Activated T-helper 1 cell treated with anti-CD3 and anti-CD28 coated beads, Interleukin-2, amount 50 U/mL, for 16 hours (primary cell): Measurements from ENCODE around the gene FBXO21.
A peak's percentile ranks its signal among the peaks of the same experiment; 100 is the strongest.

Experiments
- DNase-seq, 2 donors: peaks; one replicate each; pipeline ENCODE4 v3.0.0-alpha.2; 2020; ENCODE audit warnings: low read depth in 1 of 2, low spot score in 1 of 2

Gene FBXO21

DNA sequence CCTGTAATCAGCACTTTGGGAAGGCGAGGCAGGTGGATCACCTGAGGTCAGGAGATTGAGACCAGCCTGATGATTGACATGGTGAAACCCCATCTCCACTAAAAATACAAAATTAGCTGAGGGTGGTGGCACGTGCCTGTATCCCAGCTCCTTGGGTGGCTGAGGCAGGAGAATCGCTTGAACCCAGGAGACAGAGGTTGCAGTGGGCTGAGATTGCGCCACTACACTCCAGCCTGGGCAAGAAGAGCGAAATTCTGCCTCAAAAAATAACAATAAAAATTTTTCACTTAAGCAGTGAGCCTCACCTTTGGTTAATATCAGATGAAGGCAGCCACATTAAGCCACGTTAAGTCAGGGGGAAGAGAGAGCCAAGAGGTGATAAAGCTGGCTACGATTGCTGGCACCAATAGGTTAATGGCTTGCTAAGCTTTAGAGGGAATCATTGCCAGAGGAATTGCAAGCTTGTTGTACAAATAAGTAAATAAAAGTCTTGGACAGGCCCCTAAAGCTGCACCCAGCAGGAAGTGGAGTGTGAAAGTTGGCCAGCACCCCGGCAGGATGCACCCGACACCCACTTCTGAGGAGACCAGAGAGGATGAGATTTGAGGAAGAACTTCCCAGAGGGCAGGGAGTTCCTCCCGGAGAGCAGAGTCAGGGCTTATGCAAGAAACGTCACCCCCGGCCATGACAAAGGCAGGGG, 49.7 kb downstream of the FBXO21 start:
- no peak for DNase-seq

DNA sequence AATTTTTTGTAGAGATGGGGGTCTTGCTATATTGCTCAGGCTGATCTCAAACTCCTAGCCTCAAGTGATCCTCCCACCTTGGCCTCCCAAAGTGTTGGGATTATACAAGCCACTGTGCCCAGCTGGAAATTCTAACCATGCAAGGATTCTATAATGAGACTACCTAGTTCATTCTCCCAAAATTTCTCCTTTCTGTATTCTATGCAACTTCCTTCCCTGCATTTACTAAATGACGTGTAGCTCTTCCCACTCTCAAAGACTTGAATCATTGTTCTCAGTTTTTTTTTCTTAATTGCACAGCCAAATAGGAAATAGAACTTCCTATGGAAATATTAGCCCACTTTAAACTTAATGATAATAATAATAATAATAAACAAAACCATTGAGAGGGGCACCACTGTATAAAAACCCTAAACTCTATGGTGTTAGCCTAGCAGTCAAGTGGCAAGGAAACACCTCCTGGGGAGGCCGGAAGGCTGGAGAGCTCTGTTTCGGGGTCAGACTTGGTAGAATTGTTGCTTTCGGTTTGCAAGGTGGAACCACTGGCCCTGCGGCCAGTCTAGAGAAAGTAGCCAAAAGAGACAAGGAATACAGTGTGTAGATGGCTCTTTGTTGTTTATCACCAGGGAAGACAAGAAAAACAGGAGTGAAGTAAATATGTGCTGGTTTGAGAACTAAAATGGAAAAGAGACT, 51.1 kb downstream of the FBXO21 start:
- DNase-seq: no peak

DNA sequence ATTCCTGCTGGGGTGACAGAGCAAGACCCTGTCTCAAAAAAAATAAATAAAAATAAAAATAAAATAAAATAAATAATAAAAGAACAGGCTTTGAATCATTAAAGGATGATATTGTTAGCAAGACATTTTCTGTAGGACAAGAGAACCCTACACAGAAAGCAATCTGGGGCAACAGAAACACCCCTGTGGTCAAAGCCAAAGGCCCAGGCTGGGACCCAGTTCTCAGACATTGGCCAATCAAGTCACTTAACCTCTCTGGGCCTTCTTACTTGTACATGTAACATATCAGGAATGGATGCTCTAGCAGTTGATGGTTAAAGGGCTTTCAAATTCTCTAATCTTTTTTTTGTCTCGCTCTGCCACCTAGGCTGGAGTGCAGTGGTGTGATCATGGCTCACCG, 55.5 kb downstream of the FBXO21 start:
- no peak for DNase-seq

DNA sequence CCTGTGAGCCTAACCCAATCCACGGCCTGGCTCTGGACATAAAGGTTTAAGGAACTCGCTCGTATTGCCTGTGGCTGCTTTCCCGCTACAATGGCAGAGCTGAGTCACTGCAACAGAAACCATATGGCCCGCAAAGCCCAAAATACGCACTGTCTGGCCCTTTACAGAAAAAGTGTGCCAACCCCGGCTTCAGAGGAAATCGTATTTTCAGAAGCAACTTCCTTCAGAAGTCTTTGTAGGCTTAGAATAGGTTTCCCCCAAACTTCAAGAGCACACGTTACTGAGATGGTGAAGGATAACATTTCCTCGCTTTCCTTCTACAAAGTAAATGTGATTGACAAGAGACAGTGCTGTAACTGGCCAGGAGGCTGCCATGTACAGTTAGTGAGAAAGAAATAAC, 56.2 kb downstream of the FBXO21 start:
- peak in 1 of 2 donors; percentile 13 for DNase-seq

DNA sequence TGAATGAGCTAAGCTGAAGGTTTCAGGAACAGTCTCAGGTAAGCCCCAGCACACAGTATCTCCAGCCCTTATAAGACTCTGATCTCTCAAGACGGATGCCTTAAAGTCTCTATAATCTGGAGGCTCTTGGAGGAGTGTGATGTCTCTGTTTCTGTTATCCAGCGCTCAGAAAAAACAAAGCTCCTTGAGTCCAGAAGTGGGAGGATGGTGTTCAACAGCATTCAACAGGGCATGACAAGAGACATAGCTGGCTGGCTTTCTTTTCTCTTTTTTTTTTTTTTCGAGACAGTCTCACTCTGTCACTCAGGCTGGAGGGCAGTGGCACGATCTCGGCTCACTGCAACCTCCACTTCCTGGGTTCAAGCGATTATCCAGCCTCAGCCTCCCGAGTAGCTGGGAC, 59.5 kb downstream of the FBXO21 start:
- DNase-seq: no peak

DNA sequence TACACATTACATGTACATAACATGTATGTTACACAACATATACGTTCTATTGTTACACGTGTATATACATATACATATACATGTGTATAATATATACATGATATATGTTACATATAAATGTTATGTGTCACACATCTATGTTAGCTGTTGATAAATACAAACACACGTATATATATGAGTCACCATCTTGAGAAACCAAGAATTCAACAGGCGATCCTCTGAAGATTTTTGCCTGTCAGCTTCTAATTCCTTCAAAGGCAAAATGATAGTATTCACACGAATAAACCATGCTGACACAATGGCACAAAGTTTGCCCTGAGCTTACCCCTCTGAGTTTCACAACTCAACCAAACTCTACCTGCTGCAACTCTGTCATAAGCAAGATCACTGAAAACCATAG, 60.9 kb downstream of the FBXO21 start:
- DNase-seq: no peak

DNA sequence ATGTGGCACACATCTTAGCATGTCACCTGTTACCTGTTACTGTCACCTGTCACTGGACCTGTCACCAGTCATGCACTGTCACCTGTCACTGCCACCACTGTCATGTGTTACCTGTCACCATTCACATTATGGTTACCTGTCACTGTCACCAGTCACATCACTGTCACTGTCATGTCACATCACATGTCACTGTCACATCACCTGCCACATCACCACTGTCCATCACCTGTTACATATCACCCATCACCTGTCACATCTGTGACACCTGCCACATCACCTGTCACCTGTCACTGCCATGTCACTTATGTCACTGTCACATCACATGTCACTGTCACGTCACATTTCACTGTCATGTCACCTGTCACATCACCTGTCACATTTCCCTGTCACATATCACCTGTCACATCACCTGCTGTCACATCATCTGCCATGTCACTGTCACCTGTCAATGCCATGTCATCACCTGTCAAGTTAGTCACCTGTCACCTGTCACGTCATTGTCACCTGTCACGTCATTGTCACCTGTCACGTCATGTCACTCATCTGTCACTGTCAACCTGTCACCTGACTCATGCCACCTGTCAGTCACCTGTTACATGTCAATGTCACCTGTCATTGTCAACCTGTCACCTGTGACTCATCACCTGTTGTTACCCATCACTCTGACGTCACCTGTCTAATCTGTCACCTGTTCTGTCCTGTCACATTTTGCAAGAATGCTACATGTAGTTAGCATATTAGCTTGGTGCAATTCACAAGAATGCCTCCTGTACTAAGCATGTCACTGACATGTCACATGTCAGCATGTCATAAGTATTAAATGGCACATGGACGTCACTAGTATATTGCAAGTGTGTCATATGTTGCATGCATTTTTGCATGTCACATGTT, 62.1 kb downstream of the FBXO21 start:
- no peak for DNase-seq

DNA sequence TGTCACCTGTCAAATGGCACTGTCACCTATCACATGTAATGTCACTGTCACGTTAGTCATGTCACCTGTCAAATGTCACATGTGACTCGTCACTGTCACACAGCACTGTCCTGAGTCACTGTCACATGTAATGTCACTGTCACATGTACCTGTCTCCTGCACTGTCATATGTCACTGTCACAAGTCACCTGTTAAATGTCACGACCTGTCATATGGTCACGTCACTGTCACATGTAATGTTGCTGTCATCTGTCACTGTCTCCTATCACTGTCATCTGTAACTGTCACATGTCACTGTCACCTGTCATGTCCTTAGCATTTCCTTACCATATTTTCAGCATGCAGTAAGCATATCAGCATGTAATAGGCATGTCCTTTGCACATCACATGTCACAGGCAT, 63.9 kb downstream of the FBXO21 start:
- no peak for DNase-seq

DNA sequence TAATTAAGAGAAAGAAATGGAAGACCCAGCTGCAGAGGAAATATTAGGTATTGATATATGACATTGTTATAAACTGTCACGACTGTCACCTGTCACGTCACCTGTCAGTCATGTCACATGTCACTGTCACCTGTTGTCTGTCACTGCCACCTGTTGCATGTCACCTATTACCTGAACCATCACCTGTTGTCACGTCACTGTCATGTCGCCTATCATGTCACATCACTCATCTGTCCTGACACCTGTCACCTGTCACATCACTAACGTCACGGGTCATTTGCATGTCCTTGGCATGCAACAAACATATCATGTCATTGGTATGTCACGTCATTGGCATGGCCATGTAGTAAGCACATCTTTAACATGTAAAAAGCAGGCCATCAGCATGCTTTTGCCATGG, 64.5 kb downstream of the FBXO21 start:
- DNase-seq: no peak

DNA sequence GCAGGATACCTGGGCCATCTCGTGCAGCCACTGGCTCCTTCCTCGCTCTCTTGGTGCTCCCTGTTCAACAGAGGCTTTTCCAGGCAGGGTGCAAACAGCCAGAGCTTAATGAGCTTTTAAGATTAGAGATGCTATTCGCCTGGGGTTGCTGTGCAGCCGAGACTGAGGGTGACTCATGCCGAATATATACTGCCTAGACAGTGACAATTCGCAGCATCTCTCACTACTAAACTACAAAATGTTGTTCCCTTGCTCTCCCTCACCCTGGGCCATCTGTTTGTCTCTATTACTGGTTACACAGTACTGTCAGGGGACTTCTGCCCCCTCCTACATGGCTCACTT, 65.0 kb downstream of the FBXO21 start:
- DNase-seq: no peak

DNA sequence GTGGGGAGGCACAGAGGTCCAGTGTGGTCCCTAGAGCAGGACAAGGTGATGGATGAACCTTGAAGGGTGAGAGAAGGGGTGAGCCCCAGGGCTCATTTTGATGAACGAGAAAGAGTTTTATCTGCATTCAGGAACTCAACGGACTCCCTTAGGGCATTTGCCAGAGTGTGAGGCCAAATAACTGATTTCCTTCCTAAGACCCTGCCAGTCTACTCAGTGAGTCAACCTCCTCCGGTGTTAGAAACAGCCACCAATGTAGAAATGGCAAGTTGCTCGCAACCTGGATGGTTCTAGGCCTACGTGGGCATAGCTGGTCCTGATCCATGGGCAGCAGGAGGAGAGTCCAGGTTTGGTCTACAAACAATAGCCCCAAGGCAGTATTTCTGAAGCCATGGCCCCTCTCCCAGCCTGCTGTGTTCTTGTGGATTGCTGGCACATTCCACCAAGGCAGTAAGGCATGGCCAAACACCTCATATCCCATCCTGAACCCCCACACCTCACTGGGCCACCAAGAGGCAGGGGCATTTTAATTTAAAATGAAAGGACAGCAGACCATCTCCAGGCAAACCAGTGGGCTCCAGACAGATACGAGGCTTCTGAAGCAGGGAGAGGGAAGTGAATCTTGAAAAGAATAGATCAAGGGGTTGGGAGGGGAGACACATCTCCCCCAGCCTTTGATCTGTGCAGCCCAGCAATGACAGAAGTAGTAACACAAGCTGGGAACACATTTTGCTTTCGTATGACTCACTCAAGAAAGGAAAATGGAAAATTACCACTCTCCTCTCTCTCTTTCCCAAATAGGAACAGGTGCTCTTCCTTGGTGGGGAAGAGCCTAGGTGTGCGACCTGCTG, 65.6 kb downstream of the FBXO21 start:
- DNase-seq: no peak

DNA sequence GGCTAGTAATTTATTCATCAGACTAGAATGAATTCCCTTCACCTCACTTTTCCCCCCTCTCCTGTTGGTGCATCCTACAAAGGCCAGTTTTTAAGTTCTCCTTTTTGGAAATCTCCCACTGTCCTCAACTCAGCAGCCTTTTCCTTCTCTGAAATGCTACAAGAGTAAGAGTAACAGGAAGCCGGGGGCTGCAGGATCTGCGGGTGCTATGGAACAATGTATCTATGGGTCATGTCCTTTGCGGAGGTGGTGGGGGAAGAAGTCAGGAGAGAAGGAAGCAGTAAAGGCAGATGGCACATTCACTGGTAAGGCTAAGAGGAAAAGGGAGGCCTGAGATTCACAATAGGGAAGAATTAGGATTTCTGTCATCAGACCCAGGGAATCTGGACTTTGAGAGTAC, 68.8 kb downstream of the FBXO21 start:
- no peak for DNase-seq

DNA sequence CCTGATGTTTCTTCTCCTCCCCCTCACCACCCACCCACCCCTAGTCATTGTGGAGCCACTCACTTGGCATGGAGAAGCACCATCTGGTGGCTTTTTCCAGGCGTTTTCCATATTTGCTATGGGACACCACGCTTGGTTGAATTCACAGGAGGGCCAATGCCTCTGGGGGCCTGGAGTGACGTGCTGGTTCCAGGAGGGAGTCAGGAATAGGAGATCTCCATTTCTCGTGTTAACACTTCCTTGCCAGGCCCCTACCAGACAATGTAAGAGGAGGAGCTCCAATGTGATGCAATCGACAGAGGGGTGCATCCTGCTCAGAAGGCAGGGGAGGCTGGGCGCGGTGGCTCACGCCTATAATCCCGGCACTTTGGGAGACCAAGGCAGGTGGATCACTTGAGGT, 69.5 kb downstream of the FBXO21 start:
- DNase-seq: no peak

DNA sequence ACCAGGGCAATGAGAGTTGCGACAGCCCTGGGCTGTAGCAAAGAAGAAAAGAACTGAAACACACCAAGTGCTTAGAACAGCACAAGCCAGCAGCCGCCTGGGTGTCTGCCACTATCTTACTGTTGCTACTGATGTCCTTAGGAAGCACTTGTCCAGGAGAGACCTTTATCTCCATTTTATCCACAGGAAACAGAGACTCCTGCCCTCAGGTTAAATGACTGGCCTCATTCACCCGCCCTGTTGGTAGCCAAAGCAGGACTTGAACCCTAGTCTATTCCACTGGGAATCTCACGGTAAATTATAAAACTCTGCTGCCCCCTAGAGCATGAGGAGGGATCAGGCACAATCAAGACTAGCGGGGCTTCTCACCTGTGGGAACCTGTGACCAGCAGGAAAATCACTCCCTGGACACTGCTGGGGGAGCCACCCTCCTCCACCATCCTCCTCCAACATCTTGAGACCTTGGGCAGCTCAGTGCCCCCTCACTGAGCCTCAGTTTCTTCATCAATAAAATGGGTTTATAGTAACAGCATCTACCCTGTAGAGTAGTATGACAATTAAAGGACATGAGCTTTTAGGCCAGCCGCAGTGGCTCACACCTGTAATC, 70.6 kb downstream of the FBXO21 start:
- DNase-seq: no peak

DNA sequence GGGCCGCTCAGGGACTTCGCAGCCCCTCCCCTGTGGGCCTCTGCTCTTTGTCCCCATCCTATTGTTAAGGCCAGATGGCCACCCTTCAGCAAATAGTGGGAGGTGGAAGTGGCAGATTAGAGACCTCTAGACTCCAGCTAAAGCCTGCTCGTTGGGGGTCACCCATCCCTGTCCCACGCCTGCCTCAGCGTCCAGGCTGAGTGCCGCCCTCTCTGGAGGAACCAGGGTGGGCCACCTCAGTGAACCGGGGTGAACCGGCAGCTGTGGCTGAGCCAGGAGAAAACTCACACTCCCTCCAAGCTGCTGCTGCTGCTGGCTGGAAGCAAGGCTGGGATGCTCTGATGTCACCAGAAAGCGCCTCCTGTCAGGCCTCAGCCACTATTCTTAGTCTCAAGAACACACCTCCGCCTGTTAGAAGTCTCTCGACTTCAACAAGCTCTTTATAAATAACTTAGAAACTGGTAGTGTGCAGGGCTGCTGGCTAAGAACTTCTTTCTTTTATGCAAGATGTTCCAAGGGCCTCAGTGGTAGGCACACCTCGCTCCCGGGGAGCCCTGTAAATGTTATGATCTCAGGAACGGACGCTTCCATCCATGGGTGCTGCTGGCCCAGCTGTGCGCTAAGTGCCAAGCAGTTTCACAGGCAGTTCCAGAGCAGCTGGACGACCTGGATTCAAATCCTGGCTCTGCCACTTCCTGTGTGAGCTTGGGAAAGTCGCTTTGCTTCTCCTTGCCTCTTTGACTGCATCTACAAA, 71.3 kb downstream of the FBXO21 start:
- no peak for DNase-seq

DNA sequence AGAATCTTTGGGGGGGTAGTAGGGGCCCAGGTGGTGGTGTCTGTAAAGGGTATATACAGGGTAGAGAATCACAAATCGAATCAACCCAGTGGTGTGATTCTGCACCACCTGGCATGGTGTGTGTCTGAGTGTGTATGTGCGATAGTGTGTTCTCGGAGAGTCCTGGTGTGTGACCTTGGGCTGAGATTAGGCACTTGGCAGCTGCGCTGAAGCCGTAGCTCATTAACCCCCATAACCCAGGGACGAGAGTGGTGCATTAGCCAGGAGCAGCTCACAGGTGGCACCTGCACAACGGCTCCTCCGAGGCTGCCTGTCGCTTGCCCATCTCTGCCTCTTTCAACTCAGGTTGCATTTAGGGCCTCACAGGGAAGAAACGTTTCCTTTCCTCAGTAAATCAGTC, 75.5 kb downstream of the FBXO21 start:
- no peak for DNase-seq

DNA sequence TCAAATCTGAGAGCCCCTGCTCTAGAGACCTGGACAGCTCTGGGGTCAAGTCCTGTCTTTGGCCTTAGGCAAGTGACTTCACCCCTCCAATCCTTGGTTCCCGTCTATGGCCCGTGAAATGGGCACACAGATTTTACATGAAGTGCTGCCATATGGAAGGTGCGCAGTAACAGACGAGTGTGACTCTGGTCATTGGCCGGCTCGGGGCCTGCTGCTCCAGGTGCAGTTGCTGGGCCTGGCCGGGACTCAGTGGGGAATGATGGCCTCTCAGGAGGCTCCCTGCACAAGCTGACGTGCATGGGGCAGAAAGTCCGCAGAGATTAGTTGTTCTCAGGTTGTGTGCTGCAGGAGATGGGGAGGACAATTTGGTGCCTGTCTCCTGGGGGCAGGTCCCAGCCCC, 77.0 kb downstream of the FBXO21 start:
- DNase-seq: no peak

DNA sequence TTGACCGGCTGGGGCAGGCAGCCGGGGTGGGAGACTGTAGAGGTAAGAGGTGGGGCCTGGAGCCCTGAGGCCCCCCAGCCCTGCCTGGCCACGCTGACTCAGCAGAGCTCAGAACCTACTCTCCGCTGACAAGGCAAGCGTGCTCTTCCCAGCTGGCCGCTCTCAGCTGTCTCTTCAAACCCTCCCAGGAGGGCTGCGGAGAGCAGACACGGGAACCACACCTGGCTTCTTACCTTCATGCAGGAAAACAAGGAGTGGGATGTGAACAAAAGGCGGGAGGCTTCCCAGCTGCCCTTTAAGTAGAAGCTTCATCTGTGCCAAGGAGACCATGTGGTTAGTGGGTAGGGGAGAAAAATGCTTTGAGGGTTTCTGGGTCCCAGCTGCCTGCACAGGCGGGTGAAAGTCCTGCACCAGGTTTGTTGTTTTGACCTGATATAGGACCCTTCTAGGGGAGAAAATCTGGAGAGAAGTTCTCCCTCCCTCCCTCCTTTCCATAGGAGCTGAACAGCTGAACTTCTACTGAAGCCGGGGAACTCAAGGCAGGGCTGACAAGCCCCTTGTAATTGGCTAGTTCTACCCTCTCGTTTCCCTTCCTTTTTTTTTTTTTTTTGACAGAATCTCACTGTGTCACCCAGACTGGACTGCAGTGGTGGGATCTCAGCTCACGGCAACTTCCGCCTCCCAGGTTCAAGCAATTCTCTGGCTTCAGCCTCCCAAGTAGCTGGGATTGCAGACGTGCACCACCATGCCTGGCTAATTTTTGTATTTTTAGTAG, 78.3 kb downstream of the FBXO21 start:
- no peak for DNase-seq

DNA sequence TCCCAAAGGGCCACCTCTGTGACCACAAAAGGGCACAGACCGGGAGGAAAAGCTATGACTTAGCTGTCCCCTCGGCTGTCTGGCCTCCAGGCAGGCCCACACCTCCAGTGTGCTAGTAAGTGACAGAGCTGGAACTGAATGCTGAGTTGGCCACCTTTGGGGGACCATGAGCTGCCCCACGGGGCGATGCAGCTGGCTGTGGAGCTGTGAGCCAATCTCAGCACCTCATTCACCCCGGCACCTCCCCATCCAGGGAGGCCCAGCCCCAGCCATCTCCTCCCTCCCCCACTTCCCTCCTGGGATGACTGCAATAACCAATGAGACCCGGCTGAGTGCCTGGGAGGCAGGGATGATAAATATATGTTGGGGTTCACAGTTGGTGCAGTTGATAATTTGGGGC, 78.9 kb downstream of the FBXO21 start:
- no peak for DNase-seq
